ENCODE measurements around the gene NDUFB1. TPM values are rescaled to one million over a fixed set of nuclear protein-coding genes. Genes with fewer than 3 reads are reported as not detected.

The NDUFB1 gene
- total and polyA plus RNA-seq, 2 of the 4 experiments (the other 2 are of a cell fraction): 32.1 to 333 TPM

DNA sequence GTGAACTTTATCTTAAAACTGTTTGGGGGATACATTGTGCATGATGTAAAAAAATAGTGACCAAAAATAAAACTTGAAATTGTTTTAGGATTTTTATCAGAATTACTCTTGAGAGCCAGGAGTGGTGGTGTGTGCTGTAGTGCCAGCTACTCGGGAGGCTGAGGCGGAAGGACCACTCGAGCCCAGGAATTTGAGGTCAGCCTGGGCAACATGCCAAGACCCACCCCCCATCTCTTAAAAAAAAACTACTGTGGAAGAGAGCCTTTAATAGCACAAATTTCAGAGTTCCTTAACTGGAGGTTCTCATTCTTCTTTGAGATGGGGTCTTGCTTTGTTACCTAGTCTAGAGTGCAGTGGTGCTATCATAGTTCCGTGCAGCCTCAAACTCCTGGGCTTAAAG lies 21.8 kb upstream of the NDUFB1 start:
- Histone ChIP-seq H2AK5ac (ENCODE audit: low read depth, low read length) (no peak overlapping the region), H2BK15ac (ENCODE audit: low read depth, low read length) (no peak overlapping the region), H3K4me3 (ENCODE audit: insufficient read depth, low read depth, low read length) (no peak overlapping the region), H3K27ac (ENCODE audit: insufficient read depth, low read length) (no peak overlapping the region), H4K5ac (ENCODE audit: low read depth, low read length) (no peak overlapping the region), H4K20me1 (ENCODE audit: insufficient read depth, low read length) (no peaks in the 10 kb centered on the region), H4K8ac (ENCODE audit: low read depth in 2 of 2, low read length in 2 of 2) (no peak overlapping the region), H2BK5ac (ENCODE audit: low read depth, low read length, poor library complexity, severe bottlenecking) (no peak overlapping the region), H3K36me3 (ENCODE audit: control insufficient read depth, insufficient read depth, low read length) (peaks cover 45% of the 10 kb centered on the region), H3K18ac (ENCODE audit: low read depth, low read length) (no peak overlapping the region), H2BK120ac (ENCODE audit: low read depth, low read length) (no peak overlapping the region), H3K9ac (ENCODE audit: low read depth, low read length) (no peak overlapping the region), H3K14ac (replicated peaks; ENCODE audit: low read depth, low read length) (no peak overlapping the region), H3K4ac (ENCODE audit: low read depth, low read length) (no peak overlapping the region), H4K91ac (ENCODE audit: insufficient read depth, low read depth, low read length) (no peak overlapping the region), H3K4me2 (ENCODE audit: low read depth, low read length) (no peak overlapping the region), H2AFZ (replicated peaks; ENCODE audit: low read length, poor library complexity) (no peak overlapping the region), H3K4me1 (ENCODE audit: control insufficient read depth, insufficient read depth, low read length) (no peaks in the 10 kb centered on the region), H3K56ac (ENCODE audit: extremely low read depth, insufficient read depth, low read length) (no peak overlapping the region), H3K9me1 (ENCODE audit: insufficient read depth, low read length) (no peaks in the 10 kb centered on the region; the same call in 1 of the 2 replicates), H3K27me3 (ENCODE audit: control insufficient read depth, insufficient read depth, low read length) (no peaks in the 10 kb centered on the region), H3K9me3 (ENCODE audit: control insufficient read depth, insufficient read depth, low read length) (no peaks in the 10 kb centered on the region), H2AK9ac (replicated peaks; ENCODE audit: low read depth, low read length, poor library complexity) (no peak overlapping the region), H2BK20ac (ENCODE audit: low read depth, low read length) (no peak overlapping the region), H3K79me1 (ENCODE audit: low read depth in 1 of 2, low read length in 2 of 2) (peaks cover 2 to 8% of the 10 kb centered on the region in 2 experiments; a peak in 3 of 4 replicates), H3K23ac (ENCODE audit: low read depth, low read length) (no peak overlapping the region)
- DNase-seq (no peak), ATAC-seq (ENCODE audit: low read depth) (no peak)
- in situ Hi-C loops (cut with MboI; ENCODE audit: low sequenced_read_pairs): no loop called here
- TF ChIP-seq CEBPB (IDR thresholded peaks at IDR 0.05; ENCODE audit: low read depth, low read length) (no peak), SMC3 (IDR thresholded peaks at IDR 0.05; ENCODE audit: low read depth, low read length) (no peak), CHD1 (IDR thresholded peaks at IDR 0.05; ENCODE audit: low read depth, low read length) (no peak), NFE2L2 (IDR thresholded peaks at IDR 0.05; ENCODE audit: low read depth, low read length) (no peak), MAZ (IDR thresholded peaks at IDR 0.05; ENCODE audit: borderline replicate concordance, low read depth, low read length) (no peak), USF2 (IDR thresholded peaks at IDR 0.05; ENCODE audit: low read depth, low read length) (no peak), RAD21 (IDR thresholded peaks at IDR 0.05; ENCODE audit: low read length) (no peak), BHLHE40 (IDR thresholded peaks at IDR 0.05; ENCODE audit: low read depth, low read length) (no peak), MAFK (IDR thresholded peaks at IDR 0.05; ENCODE audit: low read depth, low read length) (no peak), RFX5 (IDR thresholded peaks at IDR 0.05; ENCODE audit: low read depth, low read length) (no peak), MXI1 (IDR thresholded peaks at IDR 0.05; ENCODE audit: borderline replicate concordance, low read depth, low read length) (no peak), RCOR1 (IDR thresholded peaks at IDR 0.05; ENCODE audit: insufficient replicate concordance, low read length) (no peak)
- TF ChIP-seq, protein P1, sequence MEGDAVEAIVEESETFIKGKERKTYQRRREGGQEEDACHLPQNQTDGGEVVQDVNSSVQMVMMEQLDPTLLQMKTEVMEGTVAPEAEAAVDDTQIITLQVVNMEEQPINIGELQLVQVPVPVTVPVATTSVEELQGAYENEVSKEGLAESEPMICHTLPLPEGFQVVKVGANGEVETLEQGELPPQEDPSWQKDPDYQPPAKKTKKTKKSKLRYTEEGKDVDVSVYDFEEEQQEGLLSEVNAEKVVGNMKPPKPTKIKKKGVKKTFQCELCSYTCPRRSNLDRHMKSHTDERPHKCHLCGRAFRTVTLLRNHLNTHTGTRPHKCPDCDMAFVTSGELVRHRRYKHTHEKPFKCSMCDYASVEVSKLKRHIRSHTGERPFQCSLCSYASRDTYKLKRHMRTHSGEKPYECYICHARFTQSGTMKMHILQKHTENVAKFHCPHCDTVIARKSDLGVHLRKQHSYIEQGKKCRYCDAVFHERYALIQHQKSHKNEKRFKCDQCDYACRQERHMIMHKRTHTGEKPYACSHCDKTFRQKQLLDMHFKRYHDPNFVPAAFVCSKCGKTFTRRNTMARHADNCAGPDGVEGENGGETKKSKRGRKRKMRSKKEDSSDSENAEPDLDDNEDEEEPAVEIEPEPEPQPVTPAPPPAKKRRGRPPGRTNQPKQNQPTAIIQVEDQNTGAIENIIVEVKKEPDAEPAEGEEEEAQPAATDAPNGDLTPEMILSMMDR (conservative IDR thresholded peaks at IDR 0.05; ENCODE audit: low read depth, low read length): no peak
- TF ChIP-seq, protein P2, sequence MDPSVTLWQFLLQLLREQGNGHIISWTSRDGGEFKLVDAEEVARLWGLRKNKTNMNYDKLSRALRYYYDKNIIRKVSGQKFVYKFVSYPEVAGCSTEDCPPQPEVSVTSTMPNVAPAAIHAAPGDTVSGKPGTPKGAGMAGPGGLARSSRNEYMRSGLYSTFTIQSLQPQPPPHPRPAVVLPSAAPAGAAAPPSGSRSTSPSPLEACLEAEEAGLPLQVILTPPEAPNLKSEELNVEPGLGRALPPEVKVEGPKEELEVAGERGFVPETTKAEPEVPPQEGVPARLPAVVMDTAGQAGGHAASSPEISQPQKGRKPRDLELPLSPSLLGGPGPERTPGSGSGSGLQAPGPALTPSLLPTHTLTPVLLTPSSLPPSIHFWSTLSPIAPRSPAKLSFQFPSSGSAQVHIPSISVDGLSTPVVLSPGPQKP (IDR thresholded peaks at IDR 0.05; ENCODE audit: borderline replicate concordance, low read depth, low read length): no peak
- dilution Hi-C loops (cut with HindIII; ENCODE audit: low sequenced_read_pairs, unreplicated experiment): no loop called here
- no CpG with 5 or more reads among the region's 4 CpGs for WGBS, 2 experiments (ENCODE audit: extremely low coverage in 2 of 2, insufficient read length in 1 of 2)
- intact Hi-C loops (cut with micrococcal nuclease): loop anchor here (10.0 kb wide), 1 partner anchor 681 kb away; no protein-coding TSS in a partner anchor
- no TSS peak for BruUV-seq (replicated peaks)
- CTCF ChIA-PET: interaction anchor here (0.5 kb wide), 1 partner anchor 559 kb away, joined by 5 read pairs; no protein-coding TSS in a partner anchor
- POLR2A ChIA-PET (ENCODE audit: unreplicated experiment): no interaction called here

Measured in IMR-90 (cell line).